Karpas-422 (cell line): ENCODE measurements around the gene TBX19. TPM values are rescaled to one million over a fixed set of nuclear protein-coding genes. Genes with fewer than 3 reads are reported as not detected.
A peak's percentile ranks its signal among the peaks of the same experiment; 100 is the strongest.

Source experiments
- DNase-seq: peaks from one replicate; pipeline ENCODE4 v3.0.0-alpha.2; 2015
- H2AFZ ChIP-seq: fragments of 200-600 bp; sonication (generic); 2 replicates; pipeline ENCODE4 v1.6.1; 2014; ENCODE audit warnings: antibody characterized with exemption, low read length, mixed read lengths
- H3K27ac ChIP-seq: fragments of 200-600 bp; sonication (generic); 2 replicates; pipeline ENCODE4 v1.5.1; 2014; ENCODE audit warnings: mild to moderate bottlenecking, low read length, moderate library complexity
- H3K27me3 ChIP-seq: fragments of 200-600 bp; sonication (generic); 2 replicates; pipeline ENCODE4 v1.6.1; 2014; ENCODE audit warnings: low read length, mixed read lengths
- H3K36me3 ChIP-seq: fragments of 200-600 bp; sonication (generic); 2 replicates; pipeline ENCODE4 v1.6.1; 2014; ENCODE audit warnings: low read length, mixed read lengths; ENCODE audit not compliant: insufficient read depth
- H3K4me1 ChIP-seq: fragments of 200-600 bp; sonication (generic); 2 replicates; pipeline ENCODE4 v1.6.1; 2014; ENCODE audit warnings: mild to moderate bottlenecking, low read length, mixed read lengths
- H3K4me2 ChIP-seq: fragments of 200-600 bp; sonication (generic); 2 replicates; pipeline ENCODE4 v1.6.1; 2014; ENCODE audit warnings: low read length, low read depth, mild to moderate bottlenecking; ENCODE audit not compliant: poor library complexity, severe bottlenecking
- H3K4me3 ChIP-seq: fragments of 200-600 bp; sonication (generic); 2 replicates; pipeline ENCODE4 v1.5.1; 2014; ENCODE audit warnings: mild to moderate bottlenecking, antibody characterized with exemption, low read length, mixed read lengths
- H3K79me2 ChIP-seq: fragments of 200-600 bp; sonication (generic); 2 replicates; pipeline ENCODE4 v1.6.1; 2014; ENCODE audit warnings: mild to moderate bottlenecking, low read length, mixed read lengths
- H3K9ac ChIP-seq: fragments of 200-600 bp; sonication (generic); 2 replicates; pipeline ENCODE4 v1.6.0; 2014; ENCODE audit warnings: low read length
- H3K9me2 ChIP-seq: fragments of 200-600 bp; sonication (generic), shearing (Covaris generic); replicated peaks from 2 replicates; pipeline ENCODE4 v1.6.0; 2014; ENCODE audit warnings: mild to moderate bottlenecking, low read length, moderate library complexity; ENCODE audit not compliant: insufficient read depth
- H3K9me3 ChIP-seq: fragments of 300-700, 200-600 bp; sonication (generic); 2 replicates; pipeline ENCODE4 v1.6.1; 2014; ENCODE audit warnings: low read length, mixed read lengths
- H4K20me1 ChIP-seq: fragments of 200-600 bp; sonication (generic); 2 replicates; pipeline ENCODE4 v1.6.1; 2014; ENCODE audit warnings: mild to moderate bottlenecking, antibody characterized with exemption, low read length, low read depth; ENCODE audit not compliant: insufficient read depth
- total RNA-seq: library from RNA; depleted of rRNA; stranded (reverse); fragments of >200 nt; shearing (Covaris generic); gene quantifications from 2 replicates; pipeline ENCODE4 v1.2.3, GENCODE V29; 2014; ENCODE audit warnings: low replicate concordance; rRNA removed

TBX19 gene
- total RNA-seq: 1.1 and 4.1 TPM in 2 replicates

GRCh38 chr1:168280296-168280927 is at the start of gene TBX19:
TSS of gene TBX19 (plus strand) at chr1:168280877. CDS start at chr1:168281091, 214 bp downstream.
- Histone ChIP-seq H3K4me2 (no peak within 1 kb of the TSS), H3K9me3 (no peaks in the 10 kb centered on the region), H3K4me3 (no peak within 1 kb of the TSS), H2AFZ (no peak within 1 kb of the TSS), H3K27ac (no peak within 1 kb of the TSS), H3K79me2 (no peaks in the 10 kb centered on the region), H3K27me3 (no peaks in the 10 kb centered on the region), H3K9me2 (no peaks in the 10 kb centered on the region), H3K9ac (no peak within 1 kb of the TSS), H3K4me1 (no peaks in the 10 kb centered on the region), H4K20me1 (peaks cover 9% of the 10 kb centered on the region; the same call in 1 of the 2 replicates), H3K36me3 (no peaks in the 10 kb centered on the region)
- DNase-seq: no peak

- no peak overlapping the region for H3K4me3 ChIP-seq
- DNase-seq: peak; percentile 82
- no peaks in the 10 kb centered on the region; the same call in 1 of the 2 replicates for H4K20me1 ChIP-seq
- H3K36me3 ChIP-seq: peaks cover 48% of the 10 kb centered on the region
- H3K27me3 ChIP-seq: no peaks in the 10 kb centered on the region
- H3K27ac ChIP-seq: no peak overlapping the region
- no peak overlapping the region for H2AFZ ChIP-seq
- no peaks in the 10 kb centered on the region for H3K9me3 ChIP-seq
- H3K9ac ChIP-seq: no peak overlapping the region
- H3K9me2 ChIP-seq: no peaks in the 10 kb centered on the region
- H3K79me2 ChIP-seq: peaks cover 50% of the 10 kb centered on the region
- H3K4me2 ChIP-seq: no peak overlapping the region
- no peaks in the 10 kb centered on the region for H3K4me1 ChIP-seq
Measured at GRCh38 chr1:168234846-168235547, 45.7 kb upstream of the TBX19 start.

- no peaks in the 10 kb centered on the region for H3K27me3 ChIP-seq
- H3K27ac ChIP-seq: no peak overlapping the region
- H3K9me3 ChIP-seq: no peaks in the 10 kb centered on the region
- H3K9me2 ChIP-seq: no peaks in the 10 kb centered on the region
- H3K4me3 ChIP-seq: no peak overlapping the region
- H3K79me2 ChIP-seq: peaks cover 45% of the 10 kb centered on the region
- H3K9ac ChIP-seq: no peak overlapping the region
- H4K20me1 ChIP-seq: no peaks in the 10 kb centered on the region; the same call in 1 of the 2 replicates
- H3K4me2 ChIP-seq: no peak overlapping the region
- DNase-seq: no peak
- peaks cover 47% of the 10 kb centered on the region for H3K36me3 ChIP-seq
- H3K4me1 ChIP-seq: no peaks in the 10 kb centered on the region
- H2AFZ ChIP-seq: no peak overlapping the region
Measured at GRCh38 chr1:168235548-168235885, 45.2 kb upstream of the TBX19 start.

- no peaks in the 10 kb centered on the region; the same call in 1 of the 2 replicates for H4K20me1 ChIP-seq
- no peaks in the 10 kb centered on the region for H3K27me3 ChIP-seq
- no peaks in the 10 kb centered on the region for H3K4me1 ChIP-seq
- peaks cover 47% of the 10 kb centered on the region for H3K36me3 ChIP-seq
- no peak overlapping the region for H3K27ac ChIP-seq
- H2AFZ ChIP-seq: no peak overlapping the region
- H3K4me3 ChIP-seq: no peak overlapping the region
- H3K9ac ChIP-seq: no peak overlapping the region
- no peaks in the 10 kb centered on the region for H3K9me2 ChIP-seq
- peak; percentile 21 for DNase-seq
- no peaks in the 10 kb centered on the region for H3K9me3 ChIP-seq
- no peak overlapping the region for H3K4me2 ChIP-seq
- peaks cover 41% of the 10 kb centered on the region for H3K79me2 ChIP-seq
Measured at GRCh38 chr1:168235937-168236336, 44.7 kb upstream of the TBX19 start.

GRCh38 chr1:168236836-168237611 is 43.7 kb upstream of the TBX19 start:
- H3K9me3 ChIP-seq: no peaks in the 10 kb centered on the region
- H3K36me3 ChIP-seq: peaks cover 45% of the 10 kb centered on the region
- no peak overlapping the region for H3K9ac ChIP-seq
- no peak overlapping the region for H3K4me3 ChIP-seq
- no peak for DNase-seq
- no peak overlapping the region for H3K27ac ChIP-seq
- no peaks in the 10 kb centered on the region for H3K27me3 ChIP-seq
- H3K4me2 ChIP-seq: no peak overlapping the region
- no peaks in the 10 kb centered on the region for H3K9me2 ChIP-seq
- no peaks in the 10 kb centered on the region for H3K4me1 ChIP-seq
- H3K79me2 ChIP-seq: peaks cover 31% of the 10 kb centered on the region
- H4K20me1 ChIP-seq: no peaks in the 10 kb centered on the region; the same call in 1 of the 2 replicates
- no peak overlapping the region for H2AFZ ChIP-seq

GRCh38 chr1:168243198-168243597 is 37.5 kb upstream of the TBX19 start:
- Histone ChIP-seq H3K36me3 (peaks cover 27% of the 10 kb centered on the region; the same call in 1 of the 2 replicates), H3K79me2 (peaks cover 40% of the 10 kb centered on the region), H2AFZ (no peak overlapping the region), H3K27me3 (no peaks in the 10 kb centered on the region), H3K9me3 (no peaks in the 10 kb centered on the region), H3K9me2 (no peaks in the 10 kb centered on the region), H4K20me1 (no peaks in the 10 kb centered on the region), H3K4me3 (no peak overlapping the region), H3K4me1 (no peaks in the 10 kb centered on the region), H3K4me2 (no peak overlapping the region), H3K27ac (no peak overlapping the region), H3K9ac (no peak overlapping the region)
- no peak for DNase-seq

- peaks cover 43% of the 10 kb centered on the region for H3K79me2 ChIP-seq
- H3K9me2 ChIP-seq: no peaks in the 10 kb centered on the region
- H3K4me3 ChIP-seq: no peak overlapping the region
- no peak overlapping the region for H3K27ac ChIP-seq
- no peaks in the 10 kb centered on the region for H3K27me3 ChIP-seq
- no peaks in the 10 kb centered on the region for H3K9me3 ChIP-seq
- no peak overlapping the region for H2AFZ ChIP-seq
- no peak overlapping the region for H3K9ac ChIP-seq
- no peaks in the 10 kb centered on the region for H4K20me1 ChIP-seq
- H3K4me1 ChIP-seq: no peaks in the 10 kb centered on the region
- H3K36me3 ChIP-seq: peaks cover 25% of the 10 kb centered on the region; the same call in 1 of the 2 replicates
- no peak for DNase-seq
- no peak overlapping the region for H3K4me2 ChIP-seq
Measured at GRCh38 chr1:168243636-168244212, 37.0 kb upstream of the TBX19 start.

GRCh38 chr1:168245042-168245441 is 35.6 kb upstream of the TBX19 start:
- H3K4me2 ChIP-seq: no peak overlapping the region
- H3K4me1 ChIP-seq: no peaks in the 10 kb centered on the region
- H3K27me3 ChIP-seq: no peaks in the 10 kb centered on the region
- no peak overlapping the region for H2AFZ ChIP-seq
- H4K20me1 ChIP-seq: no peaks in the 10 kb centered on the region
- H3K9me3 ChIP-seq: no peaks in the 10 kb centered on the region
- no peak overlapping the region for H3K4me3 ChIP-seq
- H3K9ac ChIP-seq: no peak overlapping the region
- no peak overlapping the region for H3K27ac ChIP-seq
- DNase-seq: no peak
- no peaks in the 10 kb centered on the region for H3K9me2 ChIP-seq
- peaks cover 22% of the 10 kb centered on the region; the same call in 1 of the 2 replicates for H3K36me3 ChIP-seq
- peaks cover 52% of the 10 kb centered on the region for H3K79me2 ChIP-seq
